H9 (cell line): ENCODE results near the gene USP12. TPM values are rescaled to one million over a fixed set of nuclear protein-coding genes. Genes with fewer than 3 reads are reported as not detected.

Experiments
- DNase-seq: peaks from one replicate; pipeline ENCODE4 v3.0.0-alpha.2; 2017
- H2AFZ ChIP-seq: one replicate; pipeline ENCODE4 v1.6.1; 2013; ENCODE audit warnings: mild to moderate bottlenecking, low read length, control low read depth, moderate library complexity
- H2AK5ac ChIP-seq: 2 replicates; pipeline ENCODE4 v1.6.1; 2013; ENCODE audit warnings: low read length, control low read depth, mixed read lengths; ENCODE audit not compliant: insufficient read length
- H2BK120ac ChIP-seq: one replicate; pipeline ENCODE4 v1.6.1; 2013; ENCODE audit warnings: low read depth, mild to moderate bottlenecking, low read length, control low read depth, inconsistent platforms; ENCODE audit not compliant: poor library complexity, severe bottlenecking
- H2BK12ac ChIP-seq: 2 replicates; pipeline ENCODE4 v1.6.1; 2013; ENCODE audit warnings: low read length, control low read depth, mixed read lengths, low read depth; ENCODE audit not compliant: insufficient read length
- H2BK15ac ChIP-seq: 2 replicates; pipeline ENCODE4 v1.6.1; 2013; ENCODE audit warnings: low read depth, low read length, control low read depth
- H2BK20ac ChIP-seq: one replicate; pipeline ENCODE4 v1.6.1; 2013; ENCODE audit warnings: low read depth, mild to moderate bottlenecking, low read length, control low read depth, inconsistent platforms; ENCODE audit not compliant: poor library complexity, severe bottlenecking
- H2BK5ac ChIP-seq: 2 replicates; pipeline ENCODE4 v1.6.1; 2013; ENCODE audit warnings: low read length, control low read depth, mixed read lengths; ENCODE audit not compliant: insufficient read length
- H3K14ac ChIP-seq: 2 replicates; pipeline ENCODE4 v1.6.1; 2013; ENCODE audit warnings: low read length, control low read depth; ENCODE audit not compliant: insufficient read depth
- H3K18ac ChIP-seq: 2 replicates; pipeline ENCODE4 v1.6.1; 2013; ENCODE audit warnings: low read depth, mild to moderate bottlenecking, mixed read lengths, low read length, control low read depth; ENCODE audit not compliant: insufficient read length
- H3K23ac ChIP-seq: 2 replicates; pipeline ENCODE4 v1.6.1; 2013; ENCODE audit warnings: low read length, control low read depth, mixed read lengths, low read depth; ENCODE audit not compliant: insufficient read length
- H3K23me2 ChIP-seq: 2 replicates; pipeline ENCODE4 v1.6.1; 2013; ENCODE audit warnings: low read depth, mild to moderate bottlenecking, mixed read lengths, low read length, control low read depth; ENCODE audit not compliant: insufficient read length, poor library complexity, severe bottlenecking
- H3K27ac ChIP-seq: 2 replicates; pipeline ENCODE4 v1.5.1; 2013; ENCODE audit warnings: low read length, control low read depth, mixed read lengths, low read depth; ENCODE audit not compliant: insufficient read length
- H3K27me3 ChIP-seq: 2 replicates; pipeline ENCODE4 v1.6.1; 2013; ENCODE audit warnings: low read length, control low read depth, inconsistent platforms; ENCODE audit not compliant: insufficient read depth
- H3K4ac ChIP-seq: 2 replicates; pipeline ENCODE4 v1.6.1; 2013; ENCODE audit warnings: low read depth, mild to moderate bottlenecking, control low read depth, inconsistent platforms, low read length, moderate library complexity
- H3K4me1 ChIP-seq: 2 replicates; pipeline ENCODE4 v1.6.1; 2013; ENCODE audit warnings: low read length, control low read depth, inconsistent platforms; ENCODE audit not compliant: insufficient read depth
- H3K4me2 ChIP-seq: 2 replicates; pipeline ENCODE4 v1.6.1; 2013; ENCODE audit warnings: low read length, control low read depth, mixed read lengths; ENCODE audit not compliant: insufficient read length, insufficient read depth
- H3K56ac ChIP-seq: 2 replicates; pipeline ENCODE4 v1.6.1; 2013; ENCODE audit warnings: low read depth, mild to moderate bottlenecking, mixed read lengths, low read length, control low read depth; ENCODE audit not compliant: insufficient read length
- H3K79me1 ChIP-seq: 2 replicates; pipeline ENCODE4 v1.6.1; 2013; ENCODE audit warnings: low read depth, mild to moderate bottlenecking, moderate library complexity, low read length, control low read depth, inconsistent platforms; ENCODE audit not compliant: insufficient read depth, poor library complexity, severe bottlenecking
- H3K79me2 ChIP-seq: 2 replicates; pipeline ENCODE4 v1.6.1; 2013; ENCODE audit warnings: low read length, control low read depth, inconsistent platforms; ENCODE audit not compliant: insufficient read depth
- H3K9ac ChIP-seq: 2 replicates; pipeline ENCODE4 v1.6.1; 2013; ENCODE audit warnings: low read length, control low read depth, mixed read lengths; ENCODE audit not compliant: insufficient read length; ENCODE audit errors: extremely low read depth
- H3K9me3 ChIP-seq: one replicate; pipeline ENCODE4 v1.6.1; 2013; ENCODE audit warnings: low read depth, low read length, inconsistent platforms; ENCODE audit not compliant: control insufficient read depth
- H3T11ph ChIP-seq: one replicate; pipeline ENCODE4 v1.6.1; 2013; ENCODE audit warnings: mild to moderate bottlenecking, low read length, control low read depth, inconsistent platforms
- H4K20me1 ChIP-seq: one replicate; pipeline ENCODE4 v1.6.1; 2013; ENCODE audit not compliant: control insufficient read depth, insufficient read length, insufficient read depth
- H4K5ac ChIP-seq: 2 replicates; pipeline ENCODE4 v1.6.1; 2013; ENCODE audit warnings: low read depth, mild to moderate bottlenecking, mixed read lengths, low read length, control low read depth; ENCODE audit not compliant: insufficient read length
- H4K8ac ChIP-seq: replicated peaks from 2 replicates; pipeline ENCODE4 v1.6.1; 2013; ENCODE audit warnings: low read length, control low read depth, mixed read lengths, low read depth; ENCODE audit not compliant: insufficient read length
- H4K91ac ChIP-seq: 2 replicates; pipeline ENCODE4 v1.6.1; 2013; ENCODE audit warnings: low read depth, mild to moderate bottlenecking, moderate library complexity, mixed read lengths, low read length, control low read depth; ENCODE audit not compliant: insufficient read length
- H3K27ac Mint-ChIP-seq, 3 experiments: 2 replicates in 2 of 3; 3 replicates in 1 of 3; pipeline ENCODE4 v1.8.0; 2020 to 2021; ENCODE audit warnings: mixed read lengths in 3 of 3, mild to moderate bottlenecking in 1 of 3, moderate library complexity in 1 of 3
- H3K27me3 Mint-ChIP-seq: 2 replicates; pipeline ENCODE4 v1.8.0; 2021; ENCODE audit warnings: low read depth, mild to moderate bottlenecking, moderate library complexity, mixed read lengths
- H3K36me3 Mint-ChIP-seq, 3 experiments: 2 replicates in 2 of 3; 3 replicates in 1 of 3; pipeline ENCODE4 v1.8.0; 2020 to 2021; ENCODE audit warnings: low read depth in 3 of 3, mixed read lengths in 3 of 3; ENCODE audit not compliant: insufficient read depth in 1 of 3
- H3K4me1 Mint-ChIP-seq, 2 experiments: 2 replicates each; pipeline ENCODE4 v1.8.0; 2020; ENCODE audit warnings: mixed read lengths in 2 of 2
- H3K4me3 Mint-ChIP-seq, 2 experiments: 2 replicates in 1 of 2; 3 replicates in 1 of 2; pipeline ENCODE4 v1.8.0; 2020 to 2021; ENCODE audit warnings: mild to moderate bottlenecking in 2 of 2, mixed read lengths in 2 of 2, moderate library complexity in 1 of 2
- H3K9me3 Mint-ChIP-seq, 2 experiments: 2 replicates in 1 of 2; 3 replicates in 1 of 2; pipeline ENCODE4 v1.8.0; 2020; ENCODE audit warnings: mild to moderate bottlenecking in 2 of 2, mixed read lengths in 2 of 2, moderate library complexity in 1 of 2
- CTCF ChIP-seq: fragments of 200-600 bp; sonication (generic); conservative IDR thresholded peaks from 3 replicates; pipeline ENCODE4 v1.8.0; 2021; ENCODE audit warnings: antibody characterized with exemption, mild to moderate bottlenecking
- WGBS: extraction: QIAGEN DNeasy Blood & Tissue Kit; methylation state at CpG from one replicate; pipeline ENCODE4 v1.1.7; 2013; ENCODE audit warnings: missing lambda C conversion rate, low lambda C conversion rate, mixed read lengths; ENCODE audit not compliant: insufficient read length; ENCODE audit errors: extremely low coverage; 5-methylcytosine and 5-hydroxymethylcytosine counted together
- total RNA-seq: library from RNA; stranded (reverse); gene quantifications from 2 replicates; pipeline ENCODE4 v1.2.1, GENCODE V29; 2021

USP12 gene
- total RNA-seq, 1 experiment from 2014 or later, result 24.8 TPM

DNA sequence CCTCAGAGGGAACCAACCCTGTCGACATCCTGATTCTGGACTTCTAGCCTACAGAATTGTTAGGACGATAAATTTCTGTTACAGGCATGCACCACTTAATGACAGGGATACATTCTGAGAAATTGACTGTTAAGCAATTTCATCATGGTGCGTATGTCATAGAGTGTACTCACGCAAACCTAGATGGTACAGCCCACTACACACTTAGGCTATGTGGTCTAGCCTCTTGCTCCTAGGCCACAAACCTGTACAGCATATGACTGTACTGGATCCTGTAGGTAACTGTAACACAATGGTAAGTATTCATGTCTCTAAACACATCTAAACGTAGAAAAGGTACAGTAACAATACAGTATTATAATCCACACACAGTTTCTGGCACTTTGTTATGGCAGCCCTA, 13.3 kb downstream of the USP12 start:
- Histone ChIP-seq H2BK120ac (no peak overlapping the region), H2AK5ac (no peak overlapping the region), H2BK20ac (no peak overlapping the region), H3T11ph (no peak overlapping the region), H3K9me3 (no peaks in the 10 kb centered on the region), H2BK12ac (no peak overlapping the region), H2BK15ac (no peak overlapping the region), H3K23ac (no peak overlapping the region), H3K27me3 (no peaks in the 10 kb centered on the region), H4K91ac (no peak overlapping the region), H4K20me1 (no peaks in the 10 kb centered on the region), H3K27ac (no peak overlapping the region), H3K18ac (no peak overlapping the region), H3K79me2 (peaks cover 34% of the 10 kb centered on the region; the same call in 1 of the 2 replicates), H4K5ac (no peak overlapping the region), H3K14ac (no peak overlapping the region), H3K4me1 (peaks cover 10% of the 10 kb centered on the region; the same call in 1 of the 2 replicates), H2AFZ (no peak overlapping the region), H4K8ac (no peak overlapping the region), H3K79me1 (peaks cover 4% of the 10 kb centered on the region), H3K23me2 (no peaks in the 10 kb centered on the region), H3K4me2 (no peak overlapping the region), H3K4ac (no peak overlapping the region), H3K9ac (no peak overlapping the region), H2BK5ac (no peak overlapping the region), H3K56ac (no peak overlapping the region)
- peaks cover 14 to 28% (median 17%) of the 10 kb centered on the region in 3 experiments for H3K36me3 Mint-ChIP-seq
- no peak overlapping the region for H3K27ac Mint-ChIP-seq
- H3K4me3 Mint-ChIP-seq, result no peak overlapping the region
- H3K27me3 Mint-ChIP-seq, result no peaks in the 10 kb centered on the region
- no CpG with 5 or more reads among the region's 5 CpGs for WGBS
- TF ChIP-seq CTCF, result no peak
- no peak for DNase-seq
- peaks cover 31 to 39% of the 10 kb centered on the region in 2 experiments for H3K4me1 Mint-ChIP-seq
- peaks cover 13 to 14% of the 10 kb centered on the region in 2 experiments for H3K9me3 Mint-ChIP-seq
